DMS53 treated with DMSO at 0.1 percent for 48 hours (cell line): ENCODE data around the gene MON1A.

Experiments used
- DNase-seq: peaks from one replicate; lab custom pipeline; 2025; ENCODE audit not compliant: unreplicated experiment; lab: John Stamatoyannopoulos, UW

MON1A gene

GRCh38 chr3:49895791-49896190, 33.8 kb downstream of the MON1A start:
- no peak for DNase-seq

GRCh38 chr3:49889296-49889695, 40.3 kb downstream of the MON1A start:
- no peak for DNase-seq

- no peak for DNase-seq
Observed at GRCh38 chr3:49886922-49887265, 42.7 kb downstream of the MON1A start.

GRCh38 chr3:49883998-49884397, 45.6 kb downstream of the MON1A start:
- no peak for DNase-seq

- DNase-seq = no peak
Observed at GRCh38 chr3:49882166-49882565, 47.4 kb downstream of the MON1A start.

GRCh38 chr3:49880581-49881315, 48.9 kb downstream of the MON1A start:
- DNase-seq = no peak

- DNase-seq = no peak
Observed at GRCh38 chr3:49879721-49880120, 49.9 kb downstream of the MON1A start.

- DNase-seq = no peak
Observed at GRCh38 chr3:49878686-49879085, 50.9 kb downstream of the MON1A start.

- no peak for DNase-seq
Observed at GRCh38 chr3:49877716-49878115, 51.9 kb downstream of the MON1A start.

- no peak for DNase-seq
Observed at GRCh38 chr3:49876567-49876966, 53.0 kb downstream of the MON1A start.

- no peak for DNase-seq
Observed at GRCh38 chr3:49873623-49874022, 56.0 kb downstream of the MON1A start.

- no peak for DNase-seq
Observed at GRCh38 chr3:49872801-49873281, 56.8 kb downstream of the MON1A start.

GRCh38 chr3:49871531-49872153, 58.0 kb downstream of the MON1A start:
- no peak for DNase-seq

GRCh38 chr3:49869525-49870126, 60.0 kb downstream of the MON1A start, which contains the start of gene CAMKV:
CAMKV (minus strand) TSS chr3:49869906; CDS start chr3:49862388, 7,518 bp downstream.
- no peak for DNase-seq

- DNase-seq = no peak
Observed at GRCh38 chr3:49868862-49869466, 60.6 kb downstream of the MON1A start.

- no peak for DNase-seq
Observed at GRCh38 chr3:49867871-49868321, 61.7 kb downstream of the MON1A start.

- DNase-seq = no peak
Observed at GRCh38 chr3:49867400-49867799, 62.2 kb downstream of the MON1A start.

GRCh38 chr3:49865198-49865784, 64.3 kb downstream of the MON1A start:
- DNase-seq = no peak

GRCh38 chr3:49864505-49864904, 65.1 kb downstream of the MON1A start:
- no peak for DNase-seq

GRCh38 chr3:49859576-49860305, 69.9 kb downstream of the MON1A start:
- no peak for DNase-seq
